NCI-H526 treated with DMSO at 0.1 percent for 48 hours (cell line): Measurements from ENCODE around the gene CCDC184.

ENCODE experiments used
- DNase-seq: peaks from one replicate; lab custom pipeline; 2025; lab: John Stamatoyannopoulos, UW

Gene CCDC184

GRCh38 chr12:48179466-48179865 lies 4.0 kb upstream of the CCDC184 start:
- DNase-seq = no peak

GRCh38 chr12:48180424-48180823 lies 3.0 kb upstream of the CCDC184 start:
- DNase-seq = no peak

- DNase-seq = no peak
Measured at GRCh38 chr12:48180857-48181495, 2.5 kb upstream of the CCDC184 start.

- no peak for DNase-seq
Measured at GRCh38 chr12:48182631-48183030, 813 bp upstream of the CCDC184 start.

- no peak for DNase-seq
Measured at GRCh38 chr12:48183876-48184548, 568 bp downstream of the CCDC184 start.

- DNase-seq = no peak
Measured at GRCh38 chr12:48184549-48184922, 1.1 kb downstream of the CCDC184 start.

- no peak for DNase-seq
Measured at GRCh38 chr12:48185181-48185919, 1.9 kb downstream of the CCDC184 start.

- DNase-seq = no peak
Measured at GRCh38 chr12:48187916-48188695, 4.7 kb downstream of the CCDC184 start.

- DNase-seq = peak; percentile 40
Measured at GRCh38 chr12:48189331-48190125, 6.1 kb downstream of the CCDC184 start.

- no peak for DNase-seq
Measured at GRCh38 chr12:48191096-48191495, 7.7 kb downstream of the CCDC184 start.

- DNase-seq = no peak
Measured at GRCh38 chr12:48192861-48193260, 9.4 kb downstream of the CCDC184 start.

GRCh38 chr12:48193623-48194022 lies 10.2 kb downstream of the CCDC184 start:
- DNase-seq = no peak

- DNase-seq = no peak
Measured at GRCh38 chr12:48194799-48195201, 11.4 kb downstream of the CCDC184 start.

- no peak for DNase-seq
Measured at GRCh38 chr12:48197549-48197970, 14.1 kb downstream of the CCDC184 start.

- DNase-seq = peak; percentile 43
Measured at GRCh38 chr12:48197971-48198671, 14.7 kb downstream of the CCDC184 start.

- DNase-seq = no peak
Measured at GRCh38 chr12:48198672-48198971, 15.2 kb downstream of the CCDC184 start.

- DNase-seq = no peak
Measured at GRCh38 chr12:48198985-48199384, 15.5 kb downstream of the CCDC184 start.

GRCh38 chr12:48199774-48200221 lies 16.4 kb downstream of the CCDC184 start:
- no peak for DNase-seq

GRCh38 chr12:48201091-48201490 lies 17.6 kb downstream of the CCDC184 start:
- DNase-seq = no peak

GRCh38 chr12:48201516-48201915 lies 18.1 kb downstream of the CCDC184 start:
- no peak for DNase-seq

GRCh38 chr12:48202766-48203165 lies 19.3 kb downstream of the CCDC184 start:
- no peak for DNase-seq
